ENCODE data around the gene CTNND2.

Gene CTNND2

DNA sequence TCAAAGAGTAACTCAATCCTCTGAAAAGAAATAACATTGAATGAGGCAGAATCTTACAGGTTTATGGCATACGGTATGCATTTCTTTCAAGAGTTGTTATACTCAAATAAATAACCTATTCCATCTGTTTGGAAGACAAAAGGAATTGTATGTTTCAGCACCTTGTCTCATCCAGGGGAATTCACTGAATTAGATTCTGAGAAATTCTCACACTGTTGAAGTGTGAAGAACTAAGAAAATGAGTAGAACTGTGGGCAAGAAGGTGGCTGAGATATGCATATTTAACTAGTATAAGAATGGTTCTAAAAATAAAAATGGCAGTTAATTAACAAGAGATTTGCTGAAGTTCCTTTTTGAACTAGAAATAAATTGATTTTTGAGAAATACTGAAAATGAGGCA, 863.9 kb downstream of the CTNND2 start:
- no peak overlapping the region for H3K27ac ChIP-seq
- DNase-seq (ENCODE audit: low spot score), result no peak
- POLR2A ChIA-PET (ENCODE audit: low non-redundant PET), result no interaction called here
- CTCF ChIA-PET, result no interaction called here
- TF ChIP-seq, protein P1, sequence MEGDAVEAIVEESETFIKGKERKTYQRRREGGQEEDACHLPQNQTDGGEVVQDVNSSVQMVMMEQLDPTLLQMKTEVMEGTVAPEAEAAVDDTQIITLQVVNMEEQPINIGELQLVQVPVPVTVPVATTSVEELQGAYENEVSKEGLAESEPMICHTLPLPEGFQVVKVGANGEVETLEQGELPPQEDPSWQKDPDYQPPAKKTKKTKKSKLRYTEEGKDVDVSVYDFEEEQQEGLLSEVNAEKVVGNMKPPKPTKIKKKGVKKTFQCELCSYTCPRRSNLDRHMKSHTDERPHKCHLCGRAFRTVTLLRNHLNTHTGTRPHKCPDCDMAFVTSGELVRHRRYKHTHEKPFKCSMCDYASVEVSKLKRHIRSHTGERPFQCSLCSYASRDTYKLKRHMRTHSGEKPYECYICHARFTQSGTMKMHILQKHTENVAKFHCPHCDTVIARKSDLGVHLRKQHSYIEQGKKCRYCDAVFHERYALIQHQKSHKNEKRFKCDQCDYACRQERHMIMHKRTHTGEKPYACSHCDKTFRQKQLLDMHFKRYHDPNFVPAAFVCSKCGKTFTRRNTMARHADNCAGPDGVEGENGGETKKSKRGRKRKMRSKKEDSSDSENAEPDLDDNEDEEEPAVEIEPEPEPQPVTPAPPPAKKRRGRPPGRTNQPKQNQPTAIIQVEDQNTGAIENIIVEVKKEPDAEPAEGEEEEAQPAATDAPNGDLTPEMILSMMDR (conservative IDR thresholded peaks at IDR 0.05; ENCODE audit: low read depth), result no peak

DNA sequence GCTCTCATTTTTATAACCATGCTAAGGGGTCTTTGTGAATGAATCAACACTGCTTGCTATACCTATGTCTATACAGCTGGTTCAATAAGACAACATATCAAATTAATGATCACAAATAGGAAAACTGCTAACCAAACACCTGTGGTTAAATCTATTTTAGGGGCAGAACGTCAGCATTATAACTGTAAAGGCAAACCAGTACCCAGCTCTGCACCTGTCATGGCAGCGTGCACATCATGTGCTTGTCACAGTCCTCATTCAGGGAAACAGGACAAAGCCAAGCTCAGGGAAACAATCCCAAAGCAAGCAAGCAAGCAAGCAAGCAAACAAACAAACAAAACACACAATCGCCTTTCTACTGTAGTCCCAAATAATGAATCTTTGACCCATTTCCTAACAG, 865.5 kb downstream of the CTNND2 start:
- TF ChIP-seq, protein P1 (conservative IDR thresholded peaks at IDR 0.05; ENCODE audit: low read depth), result no peak
- H3K27ac ChIP-seq, result no peak overlapping the region
- ChIA-PET POLR2A (ENCODE audit: low non-redundant PET) (no interaction called here), CTCF (no interaction called here)
- DNase-seq (ENCODE audit: low spot score), result no peak

DNA sequence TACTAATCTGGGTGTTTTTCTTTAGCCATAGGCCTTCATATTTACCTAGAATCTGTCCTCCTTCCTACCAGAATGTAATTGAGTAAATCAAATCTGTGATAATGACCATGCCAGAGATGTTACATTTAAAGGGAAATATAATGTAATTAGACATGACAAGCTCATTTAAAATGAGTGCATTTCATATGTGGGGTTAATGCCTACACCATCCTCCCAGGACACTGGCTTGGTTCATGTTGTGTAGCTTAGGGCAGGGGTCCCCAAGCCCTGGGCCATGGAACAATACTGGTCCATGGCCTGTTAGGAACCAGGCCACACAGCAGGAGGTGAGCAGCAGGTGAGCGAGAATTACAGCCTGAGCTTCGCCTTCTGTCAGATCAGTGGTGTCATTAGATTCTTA, 866.3 kb downstream of the CTNND2 start:
- POLR2A ChIA-PET (ENCODE audit: low non-redundant PET), result no interaction called here
- DNase-seq (ENCODE audit: low spot score), result no peak
- no peak overlapping the region for H3K27ac ChIP-seq
- CTCF ChIA-PET, result no interaction called here
- TF ChIP-seq, protein P1 (conservative IDR thresholded peaks at IDR 0.05; ENCODE audit: low read depth), result no peak

DNA sequence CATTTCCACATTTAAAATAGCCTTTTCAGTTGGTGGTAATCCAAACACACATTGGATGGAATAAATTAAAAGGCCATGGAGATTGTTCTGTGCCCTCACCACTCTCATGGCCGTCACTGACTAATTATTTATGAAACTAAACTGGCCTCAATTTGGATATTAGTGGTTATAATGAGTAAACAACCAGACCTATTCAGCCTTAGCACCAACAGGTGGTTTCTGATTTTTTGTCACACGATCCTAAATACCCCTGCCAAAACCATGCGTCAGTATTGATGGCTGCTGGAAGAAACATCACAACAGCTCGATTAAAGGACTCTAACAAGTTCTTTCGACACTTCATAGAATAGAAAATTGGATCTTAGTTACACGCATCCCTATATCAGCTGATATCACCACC, 867.2 kb downstream of the CTNND2 start:
- TF ChIP-seq, protein P1 (conservative IDR thresholded peaks at IDR 0.05; ENCODE audit: low read depth), result no peak
- POLR2A ChIA-PET (ENCODE audit: low non-redundant PET), result no interaction called here
- CTCF ChIA-PET, result no interaction called here
- no peak overlapping the region for H3K27ac ChIP-seq
- no peak for DNase-seq (ENCODE audit: low spot score)

DNA sequence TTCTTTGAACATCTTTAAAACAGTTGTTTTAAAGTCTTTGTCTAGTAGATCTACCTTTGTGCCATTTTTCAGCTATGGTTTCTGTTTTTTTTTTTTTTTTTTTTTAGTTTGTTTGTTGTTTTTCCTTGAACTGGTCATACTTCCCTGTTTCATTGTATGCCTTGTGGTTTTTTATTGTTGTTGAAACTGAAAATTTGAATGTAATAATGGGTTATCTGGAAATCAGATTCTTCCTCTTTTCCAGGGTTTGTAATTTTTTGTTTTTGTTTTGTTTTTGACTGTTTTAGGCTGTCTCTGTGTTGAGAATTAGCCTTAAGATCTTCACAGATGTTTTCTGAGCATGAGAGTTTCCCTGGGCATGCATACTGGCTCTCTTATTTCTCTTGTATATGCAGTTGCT, 873.6 kb downstream of the CTNND2 start:
- TF ChIP-seq, protein P1 (conservative IDR thresholded peaks at IDR 0.05; ENCODE audit: low read depth), result no peak
- POLR2A ChIA-PET (ENCODE audit: low non-redundant PET), result no interaction called here
- CTCF ChIA-PET, result interaction anchor here (0.7 kb wide), 2 partner anchors 36 to 759 kb away, joined by 3 read pairs; no protein-coding TSS in a partner anchor
- H3K27ac ChIP-seq, result no peak overlapping the region
- no peak for DNase-seq (ENCODE audit: low spot score)

DNA sequence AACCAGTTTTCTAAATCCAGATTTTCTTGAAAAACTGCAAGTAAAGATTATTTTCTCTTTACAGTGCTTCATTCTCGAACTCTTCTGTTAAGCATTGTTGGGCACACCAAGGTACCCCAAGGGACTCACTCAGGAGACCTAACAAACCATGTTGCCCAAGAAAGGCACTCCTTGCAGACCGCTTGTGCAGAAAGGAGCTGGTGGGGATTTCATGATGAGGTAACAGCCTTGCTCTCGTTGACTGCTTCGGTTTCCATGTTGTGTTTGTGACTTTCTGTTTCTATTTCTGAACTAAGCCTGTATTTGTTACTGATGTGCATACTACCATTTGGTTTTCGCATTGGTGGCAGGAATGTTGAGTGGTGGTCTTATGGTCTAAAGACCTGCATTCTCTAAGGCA, 876.6 kb downstream of the CTNND2 start:
- ChIA-PET POLR2A (ENCODE audit: low non-redundant PET) (no interaction called here), CTCF (no interaction called here)
- TF ChIP-seq, protein P1 (conservative IDR thresholded peaks at IDR 0.05; ENCODE audit: low read depth), result no peak
- DNase-seq (ENCODE audit: low spot score), result no peak
- no peak overlapping the region for H3K27ac ChIP-seq

DNA sequence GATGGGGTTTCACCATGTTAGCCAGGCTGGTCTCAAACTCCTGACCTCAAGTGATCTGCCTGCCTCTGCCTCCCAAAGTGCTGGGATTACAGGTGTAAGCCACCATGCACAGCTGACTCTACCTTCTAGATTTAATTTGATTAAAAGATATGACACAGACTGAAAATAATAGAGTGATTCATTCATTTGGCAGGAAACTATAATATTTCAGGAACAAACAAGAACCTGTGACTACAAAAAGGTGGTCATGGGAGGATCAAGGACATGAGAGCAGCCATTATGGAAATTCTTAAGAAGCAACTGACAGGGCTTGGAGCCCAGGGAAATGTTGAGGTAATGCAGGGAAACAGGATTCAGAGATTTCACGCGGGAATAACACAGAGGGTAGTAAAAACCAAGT, 877.7 kb downstream of the CTNND2 start:
- POLR2A ChIA-PET (ENCODE audit: low non-redundant PET), result no interaction called here

More for the DNA sequence above, 877.7 kb downstream of the CTNND2 start:
- CTCF ChIA-PET, result interaction anchor here (0.6 kb wide), 1 partner anchor 1018 kb away, joined by 5 read pairs; no protein-coding TSS in a partner anchor
- TF ChIP-seq, protein P1 (conservative IDR thresholded peaks at IDR 0.05; ENCODE audit: low read depth), result no peak
- DNase-seq (ENCODE audit: low spot score), result no peak
- no peak overlapping the region for H3K27ac ChIP-seq

Data from RWPE1 (cell line).